NB4 (cell line): Measurements from ENCODE around the gene GDNF.

Experiments
- POLR2A ChIP-seq: IDR thresholded peaks from 2 replicates; pipeline ENCODE4 v1.6.1; 2011; ENCODE audit warnings: mild to moderate bottlenecking; ENCODE audit not compliant: insufficient read length; ENCODE audit errors: extremely low read depth
- TF ChIP-seq, protein P1 (sequence below): IDR thresholded peaks from one replicate; pipeline ENCODE4 v1.5.1; 2012; ENCODE audit warnings: low read depth, low read length

DNA sequence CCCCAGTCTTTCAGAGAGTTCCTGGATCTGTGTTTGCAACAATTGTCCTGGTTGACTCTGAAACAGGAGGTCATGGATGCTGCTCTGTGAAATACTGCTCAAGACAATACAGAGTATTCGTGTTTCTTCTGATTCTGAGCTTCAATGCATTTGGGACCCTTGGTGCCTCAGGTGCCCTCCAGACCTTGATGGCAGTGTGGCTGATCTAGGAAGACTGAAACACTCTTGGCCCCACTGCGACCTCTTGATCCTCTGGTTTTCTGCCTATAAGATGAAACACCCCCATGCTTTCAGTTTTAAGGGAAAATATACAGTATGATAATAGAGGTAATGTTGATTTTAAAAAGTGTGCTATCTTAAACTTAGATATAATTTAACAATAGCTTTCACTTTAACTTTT, 67.6 kb downstream of the GDNF start:
- TF ChIP-seq, protein P1, sequence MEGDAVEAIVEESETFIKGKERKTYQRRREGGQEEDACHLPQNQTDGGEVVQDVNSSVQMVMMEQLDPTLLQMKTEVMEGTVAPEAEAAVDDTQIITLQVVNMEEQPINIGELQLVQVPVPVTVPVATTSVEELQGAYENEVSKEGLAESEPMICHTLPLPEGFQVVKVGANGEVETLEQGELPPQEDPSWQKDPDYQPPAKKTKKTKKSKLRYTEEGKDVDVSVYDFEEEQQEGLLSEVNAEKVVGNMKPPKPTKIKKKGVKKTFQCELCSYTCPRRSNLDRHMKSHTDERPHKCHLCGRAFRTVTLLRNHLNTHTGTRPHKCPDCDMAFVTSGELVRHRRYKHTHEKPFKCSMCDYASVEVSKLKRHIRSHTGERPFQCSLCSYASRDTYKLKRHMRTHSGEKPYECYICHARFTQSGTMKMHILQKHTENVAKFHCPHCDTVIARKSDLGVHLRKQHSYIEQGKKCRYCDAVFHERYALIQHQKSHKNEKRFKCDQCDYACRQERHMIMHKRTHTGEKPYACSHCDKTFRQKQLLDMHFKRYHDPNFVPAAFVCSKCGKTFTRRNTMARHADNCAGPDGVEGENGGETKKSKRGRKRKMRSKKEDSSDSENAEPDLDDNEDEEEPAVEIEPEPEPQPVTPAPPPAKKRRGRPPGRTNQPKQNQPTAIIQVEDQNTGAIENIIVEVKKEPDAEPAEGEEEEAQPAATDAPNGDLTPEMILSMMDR = no peak
- TF ChIP-seq POLR2A = no peak
